HG02973 (cell line): ENCODE data around the gene CCDC159.
"Not testable (repeated sequence)": the region's sequence is repeated elsewhere in the genome, so short reads cannot be mapped to it uniquely, and the experiment has no call there.

Experiments used
- ATAC-seq: cut with Tn5 transposase; IDR thresholded peaks from one replicate; pipeline ENCODE4 v1.9.1; 2021; ENCODE audit warnings: moderate library complexity; ENCODE audit not compliant: unreplicated experiment

Gene CCDC159

DNA sequence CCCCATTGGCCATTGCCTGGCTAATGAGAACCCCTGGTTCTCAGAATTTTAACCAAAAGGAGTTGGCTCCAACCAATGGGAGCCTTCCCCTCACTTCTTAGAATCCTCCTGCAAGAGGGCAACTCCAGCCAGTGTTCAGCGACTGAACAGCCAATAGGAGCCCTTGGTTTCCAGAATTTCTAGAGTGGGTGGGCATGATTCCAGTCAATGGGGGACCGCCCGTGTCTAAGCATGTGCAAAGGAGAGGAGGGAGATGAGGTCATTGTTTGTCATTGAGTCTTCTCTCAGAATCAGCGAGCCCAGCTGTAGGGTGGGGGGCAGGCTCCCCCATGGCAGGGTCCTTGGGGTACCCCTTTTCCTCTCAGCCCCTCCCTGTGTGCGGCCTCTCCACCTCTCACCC is 18.6 kb downstream of the CCDC159 start:
- no peak for ATAC-seq

DNA sequence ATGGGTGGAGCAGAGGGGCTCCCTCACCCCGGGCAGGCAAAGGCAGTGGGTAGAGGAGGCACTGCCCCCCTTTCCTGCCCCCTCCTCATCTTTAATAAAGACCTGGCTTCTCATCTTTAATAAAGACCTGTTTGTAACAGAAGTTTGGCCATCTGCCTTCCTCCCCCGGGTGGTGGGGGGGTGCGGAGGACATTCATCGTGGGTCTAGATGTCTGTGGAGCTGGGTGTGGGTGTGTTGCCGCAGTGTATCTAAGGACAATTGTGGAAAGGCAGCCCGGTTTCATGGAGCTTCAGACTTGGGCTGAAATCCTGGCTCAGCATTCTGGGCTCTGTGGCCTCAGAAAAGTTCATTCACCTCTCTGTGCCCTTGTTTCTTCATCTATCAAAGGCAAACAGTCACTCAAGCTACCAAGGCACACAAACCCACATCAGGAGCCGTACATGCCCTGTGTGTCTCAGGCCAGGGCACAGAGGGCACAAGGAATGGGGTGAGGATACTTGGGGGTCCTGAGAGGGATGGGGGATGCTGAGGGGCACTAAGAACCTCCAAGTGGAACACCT is 19.3 kb downstream of the CCDC159 start:
- ATAC-seq, result no peak

DNA sequence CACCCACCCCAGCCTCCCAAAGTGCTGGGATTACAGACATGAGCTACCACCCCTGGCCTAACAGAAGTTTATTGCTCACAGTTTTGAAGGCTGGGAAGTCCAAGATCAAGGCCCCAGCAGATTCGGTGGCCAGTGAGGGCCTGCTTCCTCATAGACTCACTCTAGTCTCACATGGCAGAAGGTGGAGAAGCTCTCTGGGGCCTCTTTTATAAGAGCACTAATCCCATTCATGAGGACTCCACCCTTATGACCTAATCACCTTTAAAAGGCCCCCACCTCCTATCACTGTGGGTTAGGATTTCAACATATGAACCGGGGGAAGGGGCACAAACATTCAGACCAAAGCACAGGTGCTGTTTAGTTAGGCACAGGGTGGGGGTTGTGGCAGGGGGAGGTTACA is 21.2 kb downstream of the CCDC159 start:
- ATAC-seq, result no peak

DNA sequence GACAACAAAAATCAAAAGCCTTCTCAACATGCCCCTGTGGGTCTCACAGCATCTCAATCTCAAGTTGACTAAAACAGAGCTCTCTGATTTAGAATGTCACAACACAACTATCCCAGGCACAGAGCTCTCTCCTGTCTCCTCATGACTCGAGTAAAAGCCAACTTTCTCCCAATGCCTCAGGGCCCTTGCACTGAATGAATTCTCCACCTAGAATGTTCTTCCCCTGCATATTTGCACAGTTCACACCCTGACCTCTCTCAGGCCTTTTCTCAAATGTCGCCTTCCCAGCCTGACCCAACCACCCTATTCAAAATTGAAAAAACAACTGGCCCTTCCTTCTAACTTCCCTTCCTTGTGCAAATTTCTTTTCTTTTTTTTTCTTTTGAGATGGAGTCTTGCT is 24.4 kb downstream of the CCDC159 start:
- ATAC-seq, result no peak

DNA sequence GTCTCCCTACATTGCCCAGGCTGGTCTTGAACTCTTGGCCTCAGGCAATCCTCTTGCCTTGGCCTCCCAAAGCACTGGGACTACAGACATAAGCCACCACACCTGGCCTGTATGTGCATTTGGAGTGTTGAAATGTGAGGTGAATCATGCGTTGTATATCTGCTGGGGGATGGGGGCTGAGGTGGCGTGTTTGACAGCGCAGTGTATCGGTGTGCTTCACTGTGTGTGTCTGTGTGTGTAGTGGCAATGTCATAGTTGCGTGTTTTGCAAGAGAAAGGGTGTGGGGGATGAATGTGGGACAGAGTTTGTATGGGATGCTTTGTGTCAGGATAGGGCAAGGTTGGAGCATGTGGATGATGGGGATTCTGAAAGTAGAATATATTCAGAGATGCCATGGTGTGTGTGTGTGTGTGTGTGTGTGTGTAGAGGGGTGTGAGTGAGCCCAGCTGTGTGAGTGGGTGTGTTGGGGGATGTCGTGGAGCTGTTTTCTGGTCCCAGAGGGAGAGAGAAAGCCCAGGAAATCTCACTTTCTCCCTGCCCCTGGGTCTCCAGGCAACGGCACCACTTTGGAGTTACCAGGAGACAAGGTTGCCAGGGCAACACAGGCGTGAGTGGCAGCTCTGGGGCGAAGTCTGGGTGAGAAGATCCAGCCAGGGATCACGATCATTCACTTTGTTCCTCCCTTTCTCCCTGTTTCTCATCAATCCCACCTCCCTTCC is 27.0 kb downstream of the CCDC159 start:
- no peak for ATAC-seq

DNA sequence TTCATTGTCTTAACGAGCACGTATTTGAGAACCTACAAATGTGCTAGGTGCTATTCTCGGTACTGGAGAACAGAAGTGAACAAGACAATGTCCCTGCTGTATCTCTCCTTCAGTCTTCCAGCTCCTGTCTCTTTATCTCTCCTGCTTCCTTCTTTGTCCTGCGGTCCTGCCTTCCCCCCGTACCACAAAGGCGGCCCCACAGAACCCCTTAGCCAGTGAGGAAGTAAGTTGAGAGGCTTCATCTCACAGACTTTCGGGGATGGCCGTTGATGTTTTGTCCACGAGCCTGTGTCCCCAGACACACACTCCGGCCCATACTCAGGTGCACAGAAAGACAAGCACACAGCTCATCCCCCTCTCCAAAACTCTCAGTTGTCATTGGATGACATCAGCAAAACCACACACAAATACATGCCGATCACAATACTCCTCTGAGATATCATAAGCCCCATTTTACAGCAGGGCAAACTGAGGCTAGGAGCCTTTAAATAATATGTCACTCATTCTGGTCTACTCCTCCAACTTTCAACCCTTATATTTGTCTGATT is 27.6 kb downstream of the CCDC159 start:
- no peak for ATAC-seq

DNA sequence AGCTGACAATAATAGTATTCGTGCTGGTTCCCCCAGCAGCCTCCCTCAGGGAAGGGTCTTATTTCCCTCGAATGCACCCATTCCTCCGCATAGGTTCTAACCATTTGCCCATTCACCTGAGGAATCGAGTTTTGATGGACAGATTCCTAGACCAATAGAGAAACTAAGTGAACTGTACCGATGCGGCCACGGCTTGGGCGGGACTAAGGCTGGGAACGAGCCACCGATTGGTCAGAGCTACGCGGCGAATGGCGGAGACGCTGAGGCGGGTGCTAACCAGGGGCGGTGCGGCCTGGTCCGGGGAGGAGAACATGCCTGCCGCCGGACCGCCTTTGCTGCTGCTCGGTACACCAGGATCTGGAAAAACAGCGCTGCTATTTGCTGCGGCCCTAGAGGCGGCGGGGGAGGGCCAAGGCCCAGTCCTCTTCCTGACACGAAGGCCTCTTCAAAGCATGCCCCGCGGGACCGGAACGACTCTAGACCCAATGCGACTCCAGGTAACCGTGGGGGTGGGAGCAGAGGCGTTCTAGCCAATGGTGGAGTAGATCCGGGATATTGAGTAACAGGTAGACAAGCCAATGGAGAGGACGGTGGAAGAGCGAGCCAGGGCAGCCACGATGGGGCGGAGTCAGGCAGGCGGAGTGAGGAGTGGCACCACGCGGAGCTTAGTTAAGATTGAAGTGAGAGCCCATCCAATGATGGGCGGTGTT is 28.3 kb downstream of the CCDC159 start, which contains the start of gene SWSAP1:
TSS of gene SWSAP1 (plus strand) at position 234 of the 710 bp plus-strand sequence. CDS start at position 249, 15 bp downstream.
- ATAC-seq, result peak; percentile 79

DNA sequence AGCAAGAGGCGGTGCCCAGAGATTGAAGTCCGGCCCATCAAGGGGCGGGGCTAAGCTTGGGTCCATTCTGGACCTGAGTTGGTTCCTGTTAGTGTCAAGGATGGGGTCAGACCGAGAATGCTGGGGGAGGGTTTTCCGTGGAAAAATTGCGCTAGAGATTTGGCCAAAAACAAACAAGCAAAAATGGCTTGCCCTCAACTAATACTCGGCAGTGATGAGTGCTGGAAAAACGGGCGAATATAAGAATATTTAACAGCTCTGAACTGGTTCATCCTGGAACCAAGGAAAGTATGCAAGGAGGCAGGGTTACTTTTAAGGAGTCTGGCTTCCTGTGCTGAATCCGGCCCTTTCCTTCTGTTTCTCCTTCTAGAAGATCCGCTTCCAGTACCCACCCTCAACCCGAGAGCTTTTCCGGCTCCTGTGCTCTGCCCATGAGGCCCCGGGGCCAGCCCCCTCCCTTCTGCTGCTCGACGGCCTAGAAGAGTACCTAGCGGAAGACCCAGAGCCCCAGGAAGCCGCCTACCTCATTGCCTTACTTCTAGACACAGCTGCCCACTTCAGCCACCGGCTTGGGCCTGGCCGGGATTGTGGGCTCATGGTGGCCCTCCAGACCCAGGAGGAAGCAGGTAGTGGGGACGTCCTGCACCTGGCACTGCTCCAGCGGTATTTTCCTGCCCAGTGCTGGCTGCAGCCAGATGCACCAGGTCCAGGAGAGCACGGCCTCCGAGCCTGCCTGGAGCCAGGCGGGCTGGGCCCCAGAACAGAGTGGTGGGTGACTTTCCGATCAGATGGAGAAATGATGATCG is 29.0 kb downstream of the CCDC159 start:
- ATAC-seq, result no peak

DNA sequence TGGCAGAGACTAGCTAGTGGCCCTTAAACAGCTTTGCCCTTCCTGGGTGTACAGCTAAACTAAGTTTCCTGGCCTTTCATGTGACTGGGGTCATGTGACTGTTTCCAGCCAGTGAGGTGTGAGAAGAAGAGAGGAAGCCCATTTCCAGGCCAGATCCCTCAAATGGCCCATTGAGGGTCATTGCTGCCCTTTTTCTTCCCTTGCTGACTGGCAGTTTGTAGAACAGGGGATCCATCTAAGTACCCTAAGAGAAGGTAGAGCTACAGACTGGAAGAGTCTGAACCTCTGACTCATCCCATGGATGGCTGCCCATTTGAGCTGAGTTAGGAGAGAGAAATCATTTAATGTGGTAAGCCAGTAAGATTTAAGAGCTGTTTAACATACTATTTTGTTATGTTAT is 30.9 kb downstream of the CCDC159 start:
- ATAC-seq, result no peak

DNA sequence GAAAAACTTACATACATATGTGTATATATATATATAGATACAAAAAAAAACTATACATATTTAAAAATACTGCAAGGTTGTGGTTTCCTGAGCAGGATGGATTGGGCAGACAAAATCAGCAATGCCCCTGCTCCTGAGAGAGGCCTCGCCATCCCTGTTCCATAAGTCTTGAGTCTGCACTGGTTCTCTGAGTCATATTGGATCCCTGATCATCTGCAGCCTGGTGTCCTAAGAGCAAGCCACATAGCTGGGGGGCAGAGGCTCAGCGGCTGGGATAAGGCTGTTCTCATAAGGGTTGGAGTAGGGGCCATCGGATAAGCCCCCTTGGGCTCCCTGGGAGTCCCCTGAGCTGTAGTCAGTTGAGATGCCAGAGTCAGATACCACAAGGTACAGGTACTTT is 31.4 kb downstream of the CCDC159 start:
- no peak for ATAC-seq

DNA sequence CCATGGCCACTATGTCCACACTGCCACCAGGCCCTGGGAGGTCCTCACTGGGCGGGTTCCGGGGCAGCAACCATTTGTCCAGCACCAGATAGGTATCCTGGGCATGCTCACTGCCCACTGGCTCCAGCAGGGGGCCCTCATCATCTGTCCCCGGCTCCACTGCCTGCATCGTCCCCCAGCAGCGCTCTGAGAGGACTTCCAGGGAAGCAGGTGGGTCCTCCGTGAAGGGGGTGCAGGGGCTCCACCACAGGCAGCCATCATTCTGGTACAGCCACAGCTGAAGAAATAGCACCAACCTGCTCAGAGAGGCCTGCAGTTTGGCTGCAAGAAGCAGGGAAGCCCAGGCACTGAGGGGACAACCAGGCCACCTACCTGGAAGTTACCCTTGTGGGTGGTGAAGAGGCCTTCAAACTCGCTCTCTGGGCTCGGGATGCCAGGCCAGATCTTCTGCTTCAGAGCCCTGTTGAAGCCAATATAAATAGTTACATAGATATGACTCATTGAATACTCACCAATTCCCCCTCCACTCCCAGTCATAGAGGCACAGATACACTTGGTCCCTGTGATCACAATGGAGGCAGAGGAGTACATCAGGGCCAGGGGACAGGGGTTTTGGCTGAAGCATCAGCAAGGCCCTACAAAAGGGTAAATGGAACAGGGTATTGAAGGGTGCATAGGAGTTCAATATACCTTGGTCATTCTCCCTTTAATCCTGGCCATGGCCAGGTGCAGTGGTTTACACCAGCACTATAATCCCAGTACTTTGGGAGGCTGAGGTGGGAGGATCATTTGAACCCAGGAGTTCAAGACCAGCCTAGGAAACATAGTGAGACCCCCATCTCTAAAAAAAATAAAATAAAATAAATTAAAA is 32.2 kb downstream of the CCDC159 start:
- no peak for ATAC-seq

DNA sequence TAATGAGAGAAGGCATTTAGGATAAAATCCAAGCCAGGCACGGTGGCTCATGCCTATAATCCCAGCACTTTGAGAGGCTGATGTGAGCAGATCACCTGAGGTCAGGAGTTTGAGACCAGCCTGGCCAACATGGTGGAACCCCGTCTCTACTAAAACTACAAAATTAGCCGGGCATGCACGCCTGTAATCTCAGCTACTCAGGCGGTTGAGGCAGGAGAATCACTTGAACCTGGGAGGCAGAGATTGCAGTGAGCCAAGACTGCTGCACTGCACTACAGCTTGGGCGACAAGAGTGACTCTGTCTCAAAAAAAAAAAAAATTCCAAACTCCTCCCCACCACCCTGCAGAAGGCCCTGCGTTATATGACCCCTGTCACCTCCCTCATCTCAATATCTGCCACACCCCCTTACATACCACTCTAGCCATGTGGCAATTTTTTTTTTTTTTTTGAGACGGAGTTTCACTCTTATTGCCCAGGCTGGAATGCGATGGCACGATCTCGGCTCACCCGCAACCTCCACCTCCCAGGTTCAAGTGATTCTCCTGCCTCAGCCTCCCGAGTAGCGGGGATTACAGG is 33.0 kb downstream of the CCDC159 start:
- not testable (repeated sequence) for ATAC-seq

DNA sequence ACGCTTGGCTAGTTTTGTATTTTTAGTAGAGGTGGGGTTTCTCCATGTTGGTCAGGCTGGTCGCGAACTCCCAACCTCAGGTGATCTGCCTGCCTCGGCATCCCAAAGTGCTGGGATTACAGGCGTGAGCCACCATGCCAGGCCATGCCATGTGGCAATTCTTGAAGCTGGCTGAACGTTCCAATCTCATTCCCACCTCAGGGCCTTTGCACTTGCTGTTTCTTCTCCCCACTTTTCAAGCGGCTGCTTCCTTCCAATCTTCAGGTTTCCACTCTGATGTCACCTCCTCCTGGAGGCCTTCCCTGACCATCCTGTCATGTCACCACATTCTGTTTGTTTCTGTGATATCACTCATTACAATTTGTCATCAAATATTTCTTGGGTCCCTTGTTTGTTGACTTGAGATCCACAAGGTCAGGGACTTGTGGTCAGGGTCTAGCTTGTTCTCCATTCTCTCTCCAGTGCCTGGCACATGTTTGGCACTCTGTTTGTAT is 33.6 kb downstream of the CCDC159 start:
- ATAC-seq, result no peak

DNA sequence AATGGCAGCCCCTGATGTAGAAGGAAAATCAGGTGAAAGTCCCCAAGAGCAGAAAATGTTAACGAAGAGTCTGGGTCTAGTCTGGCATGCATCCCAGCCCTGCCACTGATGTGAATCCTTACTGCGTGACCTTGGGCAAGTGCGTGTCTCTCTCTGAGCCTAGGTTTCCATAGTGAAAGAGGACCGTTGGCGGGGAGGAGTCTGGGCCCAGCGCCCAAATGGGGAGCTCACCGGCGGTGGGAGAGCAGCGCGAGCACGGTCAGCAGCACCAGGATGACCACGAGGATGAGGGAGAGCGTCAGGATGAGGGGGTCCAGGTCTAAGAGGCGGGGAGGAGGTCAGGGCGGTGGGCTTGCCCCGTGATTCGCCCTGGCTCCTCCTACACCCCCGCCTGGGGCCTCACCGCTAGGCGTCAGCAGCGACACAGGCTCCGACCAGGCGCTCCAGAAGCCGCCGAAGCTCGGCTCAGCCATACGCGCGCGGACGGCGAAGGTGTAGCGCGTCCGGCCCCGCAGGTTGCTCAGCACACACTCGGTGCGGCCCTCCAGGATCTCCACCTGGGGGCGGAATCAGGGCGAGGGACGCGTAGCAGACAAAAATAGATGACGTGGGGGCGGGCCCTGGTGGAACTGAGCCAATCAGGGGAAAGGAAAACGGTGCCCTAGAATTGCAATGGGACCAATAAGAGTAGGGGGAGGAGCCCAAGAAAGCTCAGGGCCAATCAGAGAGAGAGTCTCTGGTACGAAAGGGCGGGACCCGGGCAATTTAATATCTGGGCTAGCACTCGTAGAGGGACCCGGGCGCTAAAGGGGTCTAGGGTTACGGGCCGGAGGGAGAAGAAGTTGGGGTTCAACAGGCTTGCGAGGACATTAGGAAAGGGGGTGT is 34.6 kb downstream of the CCDC159 start:
- ATAC-seq, result peak; percentile 55

DNA sequence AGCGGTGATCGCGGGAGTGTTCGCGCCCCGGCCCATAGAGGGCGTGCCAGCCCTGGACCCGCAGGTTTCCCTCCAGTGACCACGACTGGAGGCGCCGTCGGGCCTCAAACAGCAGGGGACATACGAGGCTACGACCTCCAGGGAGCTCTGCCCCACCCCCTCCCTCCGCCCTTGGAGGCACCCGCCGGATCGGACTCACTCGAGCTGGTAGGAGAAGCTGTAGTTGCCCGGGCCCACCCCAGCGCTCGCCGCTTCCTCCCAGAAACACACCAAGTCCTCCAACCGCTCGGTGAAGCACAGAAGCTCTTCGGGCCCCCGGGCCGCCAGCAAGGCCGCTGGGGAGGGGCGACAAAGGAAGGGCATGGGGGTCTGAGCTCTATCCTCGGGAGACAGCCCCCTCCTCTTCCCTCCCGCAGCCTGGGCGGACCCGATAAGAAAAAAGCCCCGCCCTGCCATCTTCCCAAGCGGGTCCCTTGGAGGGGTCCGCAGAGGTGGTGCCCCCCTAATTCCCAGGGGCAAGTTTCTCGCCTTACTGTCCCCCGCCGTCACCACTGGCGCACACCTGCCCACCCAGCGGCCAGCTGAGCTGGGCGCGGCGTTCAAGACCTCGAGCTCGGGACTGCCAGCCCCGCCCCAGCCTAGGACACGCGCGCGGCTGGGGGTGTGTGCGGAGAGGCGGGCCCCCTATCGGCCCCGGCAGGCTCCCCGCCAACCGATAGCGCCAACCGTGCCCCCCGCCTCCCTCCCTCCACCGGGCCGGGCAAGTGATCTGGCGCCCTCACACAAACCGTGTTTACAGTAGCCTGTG is 36.8 kb downstream of the CCDC159 start:
- no peak for ATAC-seq

DNA sequence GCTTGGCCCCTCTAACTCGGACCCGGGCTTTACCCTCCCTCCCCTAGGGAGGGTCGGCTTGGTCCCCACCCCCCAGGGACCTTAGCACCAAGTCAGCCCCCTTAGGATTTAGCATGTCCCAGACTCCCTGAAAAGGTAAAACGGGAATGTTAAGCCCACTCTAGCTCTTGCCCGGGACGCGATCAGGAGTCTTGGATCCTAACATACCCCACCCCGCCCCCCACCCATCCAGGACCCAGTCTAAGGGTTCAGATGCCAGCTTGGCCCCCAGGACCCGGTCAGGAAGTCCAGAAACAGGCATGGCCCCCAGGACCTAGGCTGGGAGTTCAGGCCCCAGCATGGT is 37.4 kb downstream of the CCDC159 start:
- ATAC-seq, result no peak

DNA sequence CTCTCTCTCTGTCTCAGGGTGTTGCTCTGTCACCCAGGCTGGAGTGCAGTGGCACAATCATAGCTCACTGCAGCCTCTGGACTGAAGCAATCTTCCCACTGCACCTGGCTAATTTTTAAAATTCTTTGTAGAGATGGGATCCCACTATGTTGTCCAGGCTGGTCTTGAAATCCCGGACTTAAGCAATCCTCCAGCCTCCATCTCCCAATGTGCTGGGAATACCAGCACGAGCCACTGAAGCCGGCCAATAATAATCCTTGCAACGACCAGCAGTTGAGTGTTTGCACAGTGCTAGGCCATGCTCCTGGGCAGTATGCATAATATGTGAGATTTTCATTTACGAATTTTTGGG is 38.4 kb downstream of the CCDC159 start:
- no peak for ATAC-seq
